IMR-90 (cell line): ENCODE data around the gene ETHE1. TPM values are rescaled to one million over a fixed set of nuclear protein-coding genes. Genes with fewer than 3 reads are reported as not detected.

ENCODE experiments used
- ATAC-seq: fragments of 200-7000 bp; cut with Tn5 transposase; 2 replicates; pipeline ENCODE4 v1.9.1; 2020; ENCODE audit warnings: low read depth, mild to moderate bottlenecking, moderate library complexity
- BruUV-seq: library from RNA; stranded (reverse); fragments of 400-500 nt; replicated peaks from 2 replicates; lab custom pipeline; 2021; lab: Mats Ljungman, UMichigan
- CTCF ChIA-PET: fragments of 300-600 bp; formaldehyde crosslinking; extraction: SDS; loops from one replicate; lab custom pipeline; 2021; ENCODE audit warnings: antibody characterized with exemption; lab: Yijun Ruan, JAX
- POLR2A ChIA-PET: fragments of 300-600 bp; sonication (Branson Sonifier 250); formaldehyde crosslinking; loops from one replicate; lab custom pipeline; 2022; ENCODE audit warnings: antibody characterized with exemption; ENCODE audit not compliant: unreplicated experiment; lab: Charles Lee
- DNase-seq: peaks from one replicate; pipeline ENCODE4 v3.0.0; 2013
- H2AFZ ChIP-seq: replicated peaks from 2 replicates; pipeline ENCODE3; 2013; ENCODE audit warnings: low read length, mild to moderate bottlenecking; ENCODE audit not compliant: poor library complexity
- H2AK5ac ChIP-seq: 2 replicates; pipeline ENCODE4 v1.6.1; 2013; ENCODE audit warnings: low read depth, low read length, inconsistent platforms
- H2AK9ac ChIP-seq: replicated peaks from 2 replicates; pipeline ENCODE3; 2013; ENCODE audit warnings: mild to moderate bottlenecking, low read depth, low read length, moderate library complexity; ENCODE audit not compliant: poor library complexity
- H2BK120ac ChIP-seq: 2 replicates; pipeline ENCODE4 v1.6.1; 2013; ENCODE audit warnings: low read depth, low read length, inconsistent platforms
- H2BK15ac ChIP-seq: 3 replicates; pipeline ENCODE4 v1.6.1; 2013; ENCODE audit warnings: low read depth, low read length, inconsistent platforms
- H2BK20ac ChIP-seq: 2 replicates; pipeline ENCODE4 v1.6.1; 2013; ENCODE audit warnings: low read depth, mild to moderate bottlenecking, inconsistent platforms, low read length, moderate library complexity
- H2BK5ac ChIP-seq: 2 replicates; pipeline ENCODE4 v1.6.1; 2013; ENCODE audit warnings: mild to moderate bottlenecking, low read depth, low read length, inconsistent platforms; ENCODE audit not compliant: poor library complexity, severe bottlenecking
- H3K14ac ChIP-seq: replicated peaks from 2 replicates; pipeline ENCODE4 v1.6.1; 2013; ENCODE audit warnings: low read depth, low read length, inconsistent platforms
- H3K18ac ChIP-seq: 2 replicates; pipeline ENCODE4 v1.6.1; 2013; ENCODE audit warnings: low read depth, low read length, control low read depth
- H3K23ac ChIP-seq: 2 replicates; pipeline ENCODE4 v1.6.1; 2013; ENCODE audit warnings: low read depth, low read length, inconsistent platforms
- H3K27ac ChIP-seq: 2 replicates; pipeline ENCODE4 v1.5.1; 2013; ENCODE audit warnings: mild to moderate bottlenecking, control low read depth, low read length; ENCODE audit not compliant: insufficient read depth
- H3K27me3 ChIP-seq: 2 replicates; pipeline ENCODE4 v1.6.1; 2013; ENCODE audit warnings: low read length; ENCODE audit not compliant: control insufficient read depth, insufficient read depth
- H3K36me3 ChIP-seq: 2 replicates; pipeline ENCODE4 v1.6.1; 2013; ENCODE audit warnings: low read length, mixed read lengths; ENCODE audit not compliant: control insufficient read depth, insufficient read depth
- H3K4ac ChIP-seq: 2 replicates; pipeline ENCODE4 v1.6.1; 2013; ENCODE audit warnings: low read depth, low read length, inconsistent platforms
- H3K4me1 ChIP-seq: 2 replicates; pipeline ENCODE4 v1.6.1; 2013; ENCODE audit warnings: low read length, mixed read lengths; ENCODE audit not compliant: control insufficient read depth, insufficient read depth
- H3K4me2 ChIP-seq: 2 replicates; pipeline ENCODE4 v1.6.1; 2013; ENCODE audit warnings: low read depth, mild to moderate bottlenecking, control low read depth, low read length, moderate library complexity
- H3K4me3 ChIP-seq: 2 replicates; pipeline ENCODE4 v1.5.1; 2013; ENCODE audit warnings: low read depth, mild to moderate bottlenecking, control low read depth, low read length, moderate library complexity; ENCODE audit not compliant: insufficient read depth
- H3K56ac ChIP-seq: 2 replicates; pipeline ENCODE4 v1.6.1; 2013; ENCODE audit warnings: low read length, inconsistent platforms; ENCODE audit not compliant: insufficient read depth; ENCODE audit errors: extremely low read depth
- H3K79me1 ChIP-seq, 2 experiments: 2 replicates each; pipeline ENCODE4 v1.6.1; 2013; ENCODE audit warnings: low read length in 2 of 2, inconsistent platforms in 1 of 2, low read depth in 1 of 2
- H3K9ac ChIP-seq: 2 replicates; pipeline ENCODE4 v1.6.1; 2013; ENCODE audit warnings: low read depth, low read length, control low read depth
- H3K9me1 ChIP-seq: 2 replicates; pipeline ENCODE4 v1.6.1; 2013; ENCODE audit warnings: low read length, inconsistent platforms; ENCODE audit not compliant: insufficient read depth
- H3K9me3 ChIP-seq: 2 replicates; pipeline ENCODE4 v1.6.1; 2013; ENCODE audit warnings: low read length; ENCODE audit not compliant: control insufficient read depth, insufficient read depth
- H4K20me1 ChIP-seq: 2 replicates; pipeline ENCODE4 v1.6.1; 2013; ENCODE audit warnings: low read length, inconsistent platforms; ENCODE audit not compliant: insufficient read depth
- H4K5ac ChIP-seq: 2 replicates; pipeline ENCODE4 v1.6.1; 2013; ENCODE audit warnings: mild to moderate bottlenecking, low read depth, low read length, control low read depth
- H4K8ac ChIP-seq, 2 experiments: 2 replicates each; pipeline ENCODE4 v1.6.1; 2013; ENCODE audit warnings: low read depth in 2 of 2, low read length in 2 of 2, control low read depth in 1 of 2, inconsistent platforms in 1 of 2
- H4K91ac ChIP-seq: 2 replicates; pipeline ENCODE4 v1.6.1; 2013; ENCODE audit warnings: low read depth, low read length, inconsistent platforms; ENCODE audit not compliant: insufficient read depth
- CEBPB ChIP-seq: IDR thresholded peaks from 2 replicates; pipeline ENCODE4 v1.6.1; 2012; ENCODE audit warnings: low read depth, low read length, improper control_type of control experiment
- CHD1 ChIP-seq: IDR thresholded peaks from 2 replicates; pipeline ENCODE4 v1.6.1; 2012; ENCODE audit warnings: low read depth, low read length, improper control_type of control experiment
- ELK1 ChIP-seq: fragments of 150-350 bp; IDR thresholded peaks from 2 replicates; pipeline ENCODE4 v1.6.1; 2016; ENCODE audit warnings: low read depth, mild to moderate bottlenecking, low read length, moderate library complexity, borderline replicate concordance
- RFX5 ChIP-seq: IDR thresholded peaks from 2 replicates; pipeline ENCODE4 v1.8.0; 2012; ENCODE audit warnings: low read depth, mild to moderate bottlenecking, low read length, moderate library complexity
- WGBS, 2 experiments: methylation state at CpG; one replicate each; pipeline versions ENCODE4 v1.1.5 to v1.1.7; 2013; ENCODE audit warnings: missing lambda C conversion rate in 2 of 2; ENCODE audit not compliant: insufficient read length in 1 of 2; ENCODE audit errors: extremely low coverage in 2 of 2; 5-methylcytosine and 5-hydroxymethylcytosine counted together
- dilution Hi-C: fragments of 300-500 bp; cut with HindIII; formaldehyde crosslinking; loops from one replicate; pipeline ENCODE4 v1.14.3; 2018; ENCODE audit warnings: low sequenced_read_pairs; ENCODE audit not compliant: unreplicated experiment
- in situ Hi-C: fragments of 300-500 bp; cut with MboI; formaldehyde crosslinking; loops from 3 replicates; pipeline ENCODE4 v1.14.3; 2019; ENCODE audit warnings: low sequenced_read_pairs, inconsistent platforms, mixed read lengths
- intact Hi-C: fragments of 100-400 bp; cut with micrococcal nuclease; formaldehyde crosslinking; loops from 2 replicates; pipeline ENCODE4 v1.10.0; 2022
- polyA plus RNA-seq, 3 experiments: library from polyadenylated mRNA; depleted of rRNA; stranded (reverse); fragments of >200 nt; gene quantifications; 2 replicates each; pipeline ENCODE4 v1.2.3, GENCODE V29; 2012; ENCODE audit warnings: low replicate concordance in 1 of 3
- total RNA-seq: library from RNA; depleted of rRNA; stranded (reverse); fragments of >200 nt; gene quantifications from 2 replicates; pipeline ENCODE4 v1.2.3, GENCODE V29; 2012
- TF ChIP-seq, protein P1 (sequence below): conservative IDR thresholded peaks from 2 replicates; pipeline ENCODE4 v1.5.1; 2012; ENCODE audit warnings: mild to moderate bottlenecking, low read depth, low read length, improper control_type of control experiment

The ETHE1 gene
- total and polyA plus RNA-seq, 2 of the 4 experiments (the other 2 are of a cell fraction) = 161 to 233 TPM

DNA sequence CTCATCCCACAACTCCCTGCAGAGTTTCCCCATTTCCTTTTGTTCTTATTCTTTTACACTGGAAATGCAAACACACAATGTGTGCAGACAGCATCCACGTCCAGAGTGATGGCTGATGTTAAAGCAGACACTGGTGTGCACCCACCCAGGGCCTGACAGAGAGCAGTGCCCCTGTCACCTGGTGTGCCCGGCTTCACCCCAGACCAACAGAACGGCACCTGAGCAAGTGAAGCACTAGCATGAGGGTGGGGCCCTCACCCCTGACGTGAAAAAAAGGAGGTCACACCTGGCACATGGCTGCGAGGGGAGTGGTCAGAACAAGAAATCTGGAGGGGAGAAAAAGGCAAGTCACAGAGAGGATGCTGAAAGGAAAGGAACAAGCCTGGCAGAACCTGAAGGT, 18.3 kb upstream of the ETHE1 start:
- Histone ChIP-seq H2AK9ac (peak overlapping the region; percentile 72), H4K91ac (no peak overlapping the region), H2BK120ac (no peak overlapping the region), H3K9me3 (no peaks in the 10 kb centered on the region), H3K27me3 (no peaks in the 10 kb centered on the region), H3K79me1 (no peaks in the 10 kb centered on the region), H3K23ac (no peak overlapping the region), H2BK15ac (no peak overlapping the region), H3K4me3 (no peak overlapping the region), H3K56ac (no peak overlapping the region), H3K4me1 (no peaks in the 10 kb centered on the region), H3K18ac (no peak overlapping the region), H3K4me2 (no peak overlapping the region), H2AFZ (no peak overlapping the region), H3K27ac (no peak overlapping the region), H3K9me1 (no peaks in the 10 kb centered on the region), H3K9ac (no peak overlapping the region), H4K8ac (no peak overlapping the region), H3K4ac (no peak overlapping the region), H3K36me3 (peaks cover 33% of the 10 kb centered on the region), H4K5ac (no peak overlapping the region), H4K20me1 (no peaks in the 10 kb centered on the region), H2BK5ac (no peak overlapping the region), H2AK5ac (no peak overlapping the region), H3K14ac (no peak overlapping the region), H2BK20ac (no peak overlapping the region)
- in situ Hi-C loops (no loop called here), dilution Hi-C loops (no loop called here), intact Hi-C loops (no loop called here)
- ATAC-seq (no peak), DNase-seq (no peak)
- CTCF ChIA-PET = interaction anchor here (0.5 kb wide), 1 partner anchor 10 kb away, joined by 4 read pairs; no protein-coding TSS in a partner anchor
- no TSS peak for BruUV-seq
- TF ChIP-seq RFX5 = no peak
- no peak for TF ChIP-seq CHD1
- TF ChIP-seq, protein P1, sequence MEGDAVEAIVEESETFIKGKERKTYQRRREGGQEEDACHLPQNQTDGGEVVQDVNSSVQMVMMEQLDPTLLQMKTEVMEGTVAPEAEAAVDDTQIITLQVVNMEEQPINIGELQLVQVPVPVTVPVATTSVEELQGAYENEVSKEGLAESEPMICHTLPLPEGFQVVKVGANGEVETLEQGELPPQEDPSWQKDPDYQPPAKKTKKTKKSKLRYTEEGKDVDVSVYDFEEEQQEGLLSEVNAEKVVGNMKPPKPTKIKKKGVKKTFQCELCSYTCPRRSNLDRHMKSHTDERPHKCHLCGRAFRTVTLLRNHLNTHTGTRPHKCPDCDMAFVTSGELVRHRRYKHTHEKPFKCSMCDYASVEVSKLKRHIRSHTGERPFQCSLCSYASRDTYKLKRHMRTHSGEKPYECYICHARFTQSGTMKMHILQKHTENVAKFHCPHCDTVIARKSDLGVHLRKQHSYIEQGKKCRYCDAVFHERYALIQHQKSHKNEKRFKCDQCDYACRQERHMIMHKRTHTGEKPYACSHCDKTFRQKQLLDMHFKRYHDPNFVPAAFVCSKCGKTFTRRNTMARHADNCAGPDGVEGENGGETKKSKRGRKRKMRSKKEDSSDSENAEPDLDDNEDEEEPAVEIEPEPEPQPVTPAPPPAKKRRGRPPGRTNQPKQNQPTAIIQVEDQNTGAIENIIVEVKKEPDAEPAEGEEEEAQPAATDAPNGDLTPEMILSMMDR = no peak
- no peak for TF ChIP-seq ELK1
- TF ChIP-seq CEBPB = no peak
- POLR2A ChIA-PET = no interaction called here
- 83% methylated on average over 2 of the region's 5 CpGs; no CpG with 5 or more reads in 1 of the 2 experiments for WGBS, 2 experiments
